ENCODE data around the gene SLC16A12.

Gene SLC16A12, protein sequence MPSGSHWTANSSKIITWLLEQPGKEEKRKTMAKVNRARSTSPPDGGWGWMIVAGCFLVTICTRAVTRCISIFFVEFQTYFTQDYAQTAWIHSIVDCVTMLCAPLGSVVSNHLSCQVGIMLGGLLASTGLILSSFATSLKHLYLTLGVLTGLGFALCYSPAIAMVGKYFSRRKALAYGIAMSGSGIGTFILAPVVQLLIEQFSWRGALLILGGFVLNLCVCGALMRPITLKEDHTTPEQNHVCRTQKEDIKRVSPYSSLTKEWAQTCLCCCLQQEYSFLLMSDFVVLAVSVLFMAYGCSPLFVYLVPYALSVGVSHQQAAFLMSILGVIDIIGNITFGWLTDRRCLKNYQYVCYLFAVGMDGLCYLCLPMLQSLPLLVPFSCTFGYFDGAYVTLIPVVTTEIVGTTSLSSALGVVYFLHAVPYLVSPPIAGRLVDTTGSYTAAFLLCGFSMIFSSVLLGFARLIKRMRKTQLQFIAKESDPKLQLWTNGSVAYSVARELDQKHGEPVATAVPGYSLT

DNA sequence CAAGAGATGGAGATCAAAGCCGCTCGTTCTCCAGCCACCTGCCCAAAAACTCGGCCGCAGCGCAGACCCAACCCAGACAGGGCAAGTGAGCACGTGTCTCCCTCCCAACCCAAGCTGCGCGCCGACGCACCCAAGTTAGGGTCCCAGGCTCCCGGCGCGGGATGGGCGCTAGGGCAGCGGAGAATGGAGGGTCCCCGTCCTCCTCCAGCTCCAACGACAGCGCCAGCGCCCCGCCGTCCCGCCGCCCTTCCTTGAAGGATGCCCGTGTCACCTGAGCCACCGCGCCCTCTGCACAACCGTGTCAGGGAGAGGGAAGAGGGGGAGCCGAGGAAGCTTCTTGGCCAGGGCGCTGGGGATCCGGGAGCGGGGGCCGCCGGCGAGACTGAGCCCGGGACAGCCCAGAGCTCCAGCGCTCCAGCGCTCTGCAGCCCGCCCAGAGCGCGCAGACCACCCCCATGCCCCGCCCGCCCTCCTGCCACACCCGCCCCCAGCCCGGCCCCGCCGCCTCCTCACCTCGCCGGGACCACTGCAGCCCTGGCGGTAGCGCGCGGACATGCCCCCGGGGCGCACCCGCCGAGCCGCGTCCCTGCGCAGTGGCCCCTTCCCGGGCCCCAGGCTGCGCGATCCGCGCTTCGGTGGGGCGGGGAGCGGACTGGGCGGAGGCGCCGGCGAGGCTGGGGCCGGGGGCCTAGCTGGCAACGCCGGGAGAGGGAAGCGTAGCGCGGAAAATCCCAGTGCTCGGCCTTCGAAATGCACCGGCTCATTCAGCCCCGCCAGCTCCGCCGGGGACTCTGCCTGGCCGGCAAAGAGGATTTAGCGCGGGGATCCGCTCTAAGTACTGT, at the start of gene SLC16A12:
Gene SLC16A12, minus strand, starts transcription at position 424 of the 842 bp plus-strand sequence. CDS start 73,016 bp downstream, outside the sequence.
- peak; percentile 69 for DNase-seq

DNA sequence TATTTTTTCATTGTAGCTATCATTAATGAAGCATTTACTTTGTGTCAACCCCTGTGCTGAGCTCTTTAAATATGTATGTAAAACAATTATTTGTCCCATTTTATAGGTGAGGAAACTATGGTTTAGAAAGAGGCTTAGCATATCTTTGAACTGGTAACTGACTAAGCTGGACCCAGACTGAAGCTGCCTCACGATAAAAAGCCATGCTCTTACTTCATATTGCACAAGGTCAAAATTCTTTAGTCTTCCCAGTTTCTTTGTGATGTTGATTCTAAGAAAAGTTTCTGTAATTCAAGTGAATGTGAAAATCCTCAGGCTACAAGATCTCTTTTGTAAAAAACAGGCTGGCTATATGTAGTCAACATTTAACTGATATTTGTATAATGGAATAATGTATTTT, 46.6 kb upstream of the SLC16A12 start:
- DNase-seq = no peak

DNA sequence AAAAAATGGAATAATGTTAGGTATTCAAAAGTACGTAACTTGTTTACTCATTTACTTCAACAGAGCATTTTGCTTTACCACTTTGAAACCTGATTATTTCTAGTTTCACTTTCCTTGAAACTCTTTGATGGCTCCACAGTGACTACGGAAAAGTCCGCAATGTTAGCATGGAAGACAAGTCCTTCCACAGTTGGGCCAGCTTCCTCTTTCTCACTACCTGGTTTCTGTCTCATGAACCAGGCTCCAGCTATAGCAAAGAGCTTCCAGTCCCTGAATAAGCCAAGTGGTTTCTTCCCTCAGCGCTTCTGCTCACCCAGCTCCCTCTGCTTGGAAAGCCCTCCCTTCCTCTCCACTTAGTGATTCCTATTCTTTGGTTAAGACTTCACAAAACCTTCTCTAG, 44.8 kb upstream of the SLC16A12 start:
- DNase-seq = no peak

DNA sequence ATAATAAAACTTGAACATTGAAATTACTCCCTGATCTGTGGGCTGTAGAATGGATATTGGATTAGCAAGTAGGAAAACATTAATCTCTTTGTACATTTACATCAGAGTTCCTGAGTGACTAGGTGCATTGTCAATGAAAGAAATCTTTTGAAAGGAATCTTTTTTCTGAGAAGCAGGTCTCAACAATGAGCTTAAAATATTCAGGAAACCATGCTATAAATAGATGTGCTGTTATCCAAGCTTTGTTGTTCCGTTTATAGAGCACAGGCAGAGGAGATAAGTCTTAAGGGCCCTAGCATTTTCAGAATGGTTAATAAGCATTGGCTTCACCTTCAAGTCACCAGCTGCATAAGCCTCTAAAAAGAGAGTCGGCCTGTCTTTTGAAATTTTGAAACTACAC, 41.3 kb upstream of the SLC16A12 start:
- no peak for DNase-seq

DNA sequence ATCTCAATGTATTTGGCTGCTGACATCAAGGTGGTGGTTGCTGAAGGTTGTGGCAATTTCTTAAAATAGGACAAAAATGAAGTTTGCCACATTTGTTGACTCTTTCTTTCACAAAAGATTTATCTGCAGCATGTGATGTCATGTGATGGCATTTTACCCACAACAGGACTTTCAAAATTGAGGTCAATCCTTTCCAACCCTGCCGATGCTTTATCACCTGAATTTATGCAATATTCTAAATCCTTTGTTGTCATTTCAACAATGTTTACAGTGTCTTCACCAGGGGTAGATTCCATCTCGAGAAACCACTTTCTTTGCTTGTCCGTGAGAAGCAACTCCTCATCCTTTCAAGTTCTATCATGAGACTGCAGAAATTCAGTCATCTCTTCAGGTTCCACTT, 40.6 kb upstream of the SLC16A12 start:
- no peak for DNase-seq

DNA sequence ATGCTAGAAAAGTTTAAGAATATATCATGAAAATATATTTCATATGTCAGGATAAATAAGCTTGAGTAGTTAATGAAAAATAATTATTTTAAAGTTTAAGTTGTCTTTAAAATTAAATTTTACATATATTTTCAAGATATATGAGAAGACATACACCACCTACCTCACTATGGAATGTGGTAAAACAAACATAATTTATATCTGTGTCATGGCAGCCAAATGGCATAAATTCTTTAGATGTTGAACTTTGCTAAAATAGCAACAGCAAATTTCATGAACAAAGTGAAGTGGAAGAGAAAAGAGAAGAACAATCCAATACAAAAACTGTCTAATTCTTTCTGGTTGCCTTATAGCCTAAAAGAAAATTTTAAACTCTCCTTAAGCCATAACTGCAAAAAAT, 39.6 kb upstream of the SLC16A12 start:
- DNase-seq = no peak

DNA sequence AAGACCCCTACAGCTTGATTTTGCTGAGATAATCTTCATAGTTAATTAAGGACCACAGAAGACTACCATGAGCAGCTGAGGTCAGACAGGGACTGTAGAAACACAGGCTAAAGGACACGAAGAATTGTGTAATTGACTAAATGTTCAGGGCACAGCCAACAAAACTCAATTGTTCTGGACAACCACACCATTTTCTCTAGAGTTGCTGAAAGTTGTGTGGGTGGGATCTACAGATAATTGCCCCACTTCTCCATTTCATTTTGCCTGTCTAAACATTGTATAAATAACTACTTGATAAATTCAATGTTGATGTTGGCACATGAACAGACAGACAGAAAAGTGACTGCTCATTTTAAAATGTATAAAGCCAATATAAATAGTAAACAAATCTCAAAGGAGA, 39.0 kb upstream of the SLC16A12 start:
- no peak for DNase-seq

DNA sequence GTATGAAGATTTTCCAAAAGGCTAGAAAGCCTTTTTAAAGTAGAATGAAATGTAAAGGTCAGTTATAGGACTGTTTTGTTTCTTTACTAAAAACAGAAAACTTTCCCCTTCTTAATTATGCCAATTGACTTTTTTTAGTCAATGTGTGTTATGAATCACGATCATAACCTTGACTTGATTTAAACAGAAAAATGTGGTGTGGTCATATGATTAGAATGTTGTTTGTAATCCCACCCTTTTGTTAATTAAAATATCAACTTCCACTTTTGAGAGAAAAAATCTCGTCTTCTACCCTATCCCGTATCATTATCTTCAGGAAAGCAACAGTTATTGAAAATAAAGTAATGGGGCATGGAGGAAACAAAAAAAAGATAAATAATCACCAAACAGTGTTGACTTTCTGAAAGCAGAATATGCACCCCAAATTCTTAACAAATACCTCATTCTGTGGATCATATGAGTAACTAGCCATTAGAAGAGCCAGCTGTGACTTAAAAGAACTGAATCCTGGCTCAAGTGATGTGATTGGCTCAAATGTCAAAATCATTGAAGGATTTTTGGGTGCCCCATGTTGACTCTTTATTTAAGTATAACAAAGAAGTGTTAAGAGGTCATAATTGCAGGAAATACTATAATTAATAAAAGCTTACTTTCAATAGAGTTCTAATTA, 32.3 kb upstream of the SLC16A12 start:
- no peak for DNase-seq

DNA sequence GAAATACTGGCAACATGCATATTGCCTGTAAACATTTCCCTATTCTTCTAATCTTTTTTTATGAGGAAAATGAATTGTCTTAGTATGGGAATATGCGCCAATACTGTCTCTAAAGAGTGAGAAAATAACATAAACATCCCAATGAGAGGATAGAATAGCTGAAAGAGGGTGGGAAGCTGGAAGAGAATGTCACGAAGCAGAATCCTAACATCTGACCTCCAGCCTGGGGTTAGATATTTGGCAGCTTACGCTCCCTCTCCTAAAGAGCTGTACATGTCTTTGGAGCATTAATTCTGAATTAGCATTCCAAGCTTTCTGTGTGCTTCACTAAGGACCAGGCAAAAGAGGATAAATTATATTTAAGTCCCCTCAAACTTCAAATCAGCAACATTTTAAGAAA, 31.6 kb upstream of the SLC16A12 start:
- no peak for DNase-seq

DNA sequence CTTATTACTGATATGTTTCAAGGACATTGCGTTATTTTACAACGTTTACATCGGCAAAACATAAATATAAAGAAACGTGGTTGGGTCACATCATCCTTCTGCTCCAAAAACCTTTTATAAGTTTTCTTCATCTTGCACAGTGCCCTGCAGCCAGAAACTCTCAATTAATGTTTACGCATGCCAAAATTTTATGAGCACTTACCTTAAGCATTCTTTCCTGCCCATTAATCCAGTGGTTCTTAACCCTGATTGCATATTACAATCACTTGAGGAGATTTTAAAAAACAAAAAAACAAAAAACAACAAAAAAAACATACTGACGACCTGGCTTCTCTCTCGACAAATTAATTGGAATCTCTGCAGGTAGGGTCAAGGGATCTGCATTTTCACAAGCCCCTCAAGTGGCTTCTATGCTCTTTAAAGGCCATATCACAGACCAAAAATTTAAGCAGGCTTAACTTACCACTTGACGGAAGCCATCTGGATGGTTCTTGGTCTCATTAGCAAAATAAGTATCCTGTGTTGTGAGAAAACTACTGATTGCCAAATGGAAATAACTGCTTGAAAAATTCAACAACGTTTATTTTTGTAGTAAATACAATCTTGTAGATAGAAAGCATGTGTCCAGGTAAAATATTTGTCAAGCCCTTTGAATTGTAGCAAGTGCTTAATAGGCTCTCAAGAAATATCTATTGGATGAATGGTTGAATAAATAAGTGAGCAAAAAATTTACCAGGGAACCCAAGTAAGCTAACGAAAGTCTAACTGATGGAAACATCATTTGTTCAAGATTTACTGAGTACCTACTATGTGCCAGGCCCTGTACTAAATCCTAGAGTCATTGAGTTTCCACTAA, 30.9 kb upstream of the SLC16A12 start:
- no peak for DNase-seq

DNA sequence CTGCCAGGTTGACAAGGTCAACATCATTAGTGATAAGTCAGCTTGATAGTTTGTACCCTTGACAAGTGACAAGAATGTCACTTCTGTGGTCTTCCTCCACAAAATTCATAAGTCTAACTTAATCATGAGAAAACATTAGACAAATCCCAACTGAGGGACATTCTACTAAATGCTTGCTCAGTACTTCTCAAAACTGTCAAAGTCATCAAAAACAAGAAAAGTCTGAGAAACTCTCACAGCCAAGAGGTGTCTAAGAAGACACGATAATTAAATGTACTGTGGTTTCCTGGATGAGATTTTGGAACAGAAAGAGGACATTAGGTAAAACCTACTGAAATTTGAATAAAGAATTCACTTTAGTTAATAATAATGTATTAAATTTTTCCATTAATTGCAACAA, 29.8 kb upstream of the SLC16A12 start:
- DNase-seq = no peak

DNA sequence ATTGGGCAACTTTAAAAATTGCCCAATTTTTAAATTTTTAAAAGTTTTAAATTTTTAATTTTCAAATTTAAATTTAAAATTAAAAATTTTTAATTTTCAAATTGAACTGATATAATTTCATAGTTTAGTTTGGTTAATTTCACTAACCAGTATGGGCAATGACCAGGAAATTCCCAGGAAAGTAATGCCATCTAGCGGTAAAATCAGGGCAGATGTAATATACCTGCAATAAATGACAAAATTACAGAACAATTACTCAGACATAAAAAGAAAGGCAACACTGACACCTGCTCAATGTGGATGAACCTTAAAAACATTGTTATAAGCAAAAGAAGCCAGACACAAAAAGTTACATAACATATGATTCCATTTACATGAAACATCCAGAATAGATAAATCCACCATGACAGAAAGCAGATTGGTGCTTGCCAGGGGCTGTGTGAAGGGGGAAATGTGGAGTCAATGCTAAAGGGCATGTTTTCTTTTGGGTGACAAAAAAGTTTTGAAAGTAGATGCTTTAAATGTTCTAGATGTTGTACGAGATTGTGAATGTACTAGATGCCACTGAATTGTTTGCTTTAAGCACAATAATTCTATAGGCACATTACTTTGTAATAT, 28.6 kb upstream of the SLC16A12 start:
- DNase-seq = no peak

DNA sequence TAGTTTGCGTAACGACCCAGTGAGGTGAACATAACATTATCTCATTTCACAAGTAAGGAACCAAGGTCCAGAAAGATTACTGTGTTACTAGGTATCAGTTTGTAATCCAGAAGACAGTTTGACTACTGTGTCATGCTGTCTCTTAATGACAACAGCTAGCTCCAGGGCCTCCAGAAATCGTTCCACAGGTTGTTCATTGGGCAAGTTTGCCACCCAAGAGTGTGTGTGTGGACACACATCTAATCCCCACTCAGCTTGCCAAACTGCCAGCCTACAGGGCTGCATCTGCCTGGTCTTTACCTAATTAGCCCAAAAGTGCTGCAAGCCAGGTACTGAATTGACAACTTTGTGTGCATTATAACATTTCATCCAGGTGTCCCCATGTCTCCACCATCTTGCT, 27.9 kb upstream of the SLC16A12 start:
- no peak for DNase-seq

DNA sequence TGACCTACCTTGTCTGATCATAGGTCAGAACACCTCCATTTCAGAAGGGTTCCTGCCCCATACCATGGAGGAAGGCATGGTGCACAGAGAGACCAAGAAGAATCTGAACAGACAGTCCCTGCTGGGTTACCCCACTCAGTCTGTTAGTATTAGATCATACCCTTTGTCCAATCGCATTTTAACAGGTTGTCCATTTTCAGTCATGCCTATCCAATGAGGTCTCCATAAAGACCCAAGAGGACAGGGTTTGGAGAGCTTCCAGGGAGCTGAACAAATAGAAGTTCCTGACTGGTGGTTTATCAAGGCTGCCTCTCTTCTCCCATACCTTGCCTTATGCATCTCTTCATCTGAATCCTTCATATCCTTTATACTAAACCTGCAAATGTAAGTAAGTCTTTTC, 21.2 kb upstream of the SLC16A12 start:
- no peak for DNase-seq

DNA sequence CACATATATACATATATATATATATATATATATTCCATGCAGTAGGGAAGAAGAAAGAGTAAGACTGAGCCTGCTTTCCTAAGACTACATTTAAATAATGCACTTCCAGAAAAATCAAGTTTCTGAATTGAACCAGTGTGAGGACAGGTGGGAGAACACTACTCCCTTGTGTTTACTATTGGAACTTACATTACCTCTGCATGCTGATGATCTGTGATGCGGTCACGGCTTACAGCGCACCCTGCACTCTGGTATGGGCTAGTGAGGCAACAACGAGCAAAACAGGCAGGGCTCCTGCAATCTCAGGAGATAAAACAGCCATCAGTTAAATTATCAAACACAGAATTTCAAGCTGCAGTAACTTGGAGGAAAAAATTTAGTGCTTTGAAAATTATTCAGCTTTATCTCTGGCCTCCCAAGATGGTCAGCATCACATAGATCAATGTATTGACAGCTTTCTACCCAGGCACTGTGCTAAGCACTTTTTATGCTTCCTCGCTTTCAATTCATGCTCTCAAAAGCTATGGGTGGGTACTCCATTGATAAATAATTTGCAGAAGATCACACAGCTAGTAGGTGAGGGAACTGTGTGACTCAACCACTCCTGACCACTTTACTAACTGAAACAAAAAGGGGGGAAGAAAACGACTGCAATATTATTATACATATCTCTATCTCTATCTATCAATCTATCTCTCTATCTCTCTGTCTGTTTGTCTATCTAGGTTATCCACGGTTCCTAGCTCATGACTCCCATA, 20.5 kb upstream of the SLC16A12 start:
- DNase-seq = no peak

DNA sequence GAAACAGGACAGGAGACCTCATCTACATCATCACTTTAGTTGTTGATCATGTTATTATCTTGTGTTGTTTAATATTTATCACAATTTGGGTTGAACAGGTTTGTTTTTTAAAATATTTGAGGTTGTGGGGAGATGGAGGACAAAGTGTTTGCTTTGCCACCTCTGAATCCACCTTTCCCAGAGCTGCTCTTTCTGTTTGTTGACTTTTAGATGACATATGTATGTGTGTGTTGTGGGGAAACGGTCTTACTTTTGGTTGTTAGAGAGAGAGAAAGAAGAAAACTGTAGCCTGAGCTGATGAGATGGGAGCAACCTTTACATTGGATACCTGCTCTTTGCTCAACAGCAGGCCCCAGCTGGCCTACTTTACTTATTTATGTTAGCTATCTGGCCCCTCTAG, 19.0 kb upstream of the SLC16A12 start:
- no peak for DNase-seq

DNA sequence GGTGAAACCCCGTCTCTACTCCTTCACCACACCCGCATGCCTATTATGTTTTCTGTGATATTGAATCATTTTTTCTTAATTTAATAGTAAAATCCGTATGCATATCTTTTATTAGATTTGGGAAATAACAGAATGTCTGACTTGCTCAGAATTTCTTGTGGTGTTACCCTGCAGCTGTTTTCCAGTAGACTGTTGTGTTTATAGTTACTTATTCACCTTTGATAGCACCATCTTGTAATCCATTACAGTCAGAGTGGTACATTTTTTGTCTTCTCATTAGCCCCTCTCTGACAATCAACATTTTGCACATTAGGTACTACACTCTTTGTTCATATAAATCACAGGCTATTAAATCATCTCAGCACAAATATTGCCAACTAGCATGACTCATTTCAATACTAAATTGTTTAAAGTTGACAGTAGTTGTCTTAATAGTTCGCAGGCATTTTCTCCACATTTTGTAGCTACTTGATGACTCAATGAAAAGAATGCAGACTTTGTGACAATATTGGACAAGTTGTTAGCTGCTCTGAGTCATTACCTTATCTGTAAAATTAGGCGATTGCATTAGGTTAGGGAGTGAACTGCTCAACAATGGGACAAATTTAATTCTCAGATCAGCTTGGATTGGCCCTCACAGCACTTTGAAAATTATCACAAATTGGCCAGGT, 17.8 kb upstream of the SLC16A12 start:
- no peak for DNase-seq

DNA sequence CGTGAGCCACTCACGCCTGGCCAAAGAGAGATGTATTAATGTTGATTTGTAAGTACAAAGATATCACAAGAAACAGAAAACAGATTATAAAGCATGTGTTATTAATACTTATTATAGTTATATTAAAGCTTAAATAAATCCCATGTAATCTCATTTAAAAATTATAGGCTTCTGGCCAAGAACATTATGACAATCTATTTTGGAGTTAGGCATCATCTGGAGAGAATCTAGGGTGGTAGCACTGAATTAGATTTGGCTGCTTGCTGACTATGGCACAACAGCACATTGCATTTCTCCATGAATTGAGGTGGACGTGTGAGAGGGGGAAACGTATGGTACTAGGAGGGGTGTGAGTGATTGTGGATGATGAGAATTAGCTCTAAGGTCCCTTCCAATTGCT, 16.8 kb upstream of the SLC16A12 start:
- no peak for DNase-seq

DNA sequence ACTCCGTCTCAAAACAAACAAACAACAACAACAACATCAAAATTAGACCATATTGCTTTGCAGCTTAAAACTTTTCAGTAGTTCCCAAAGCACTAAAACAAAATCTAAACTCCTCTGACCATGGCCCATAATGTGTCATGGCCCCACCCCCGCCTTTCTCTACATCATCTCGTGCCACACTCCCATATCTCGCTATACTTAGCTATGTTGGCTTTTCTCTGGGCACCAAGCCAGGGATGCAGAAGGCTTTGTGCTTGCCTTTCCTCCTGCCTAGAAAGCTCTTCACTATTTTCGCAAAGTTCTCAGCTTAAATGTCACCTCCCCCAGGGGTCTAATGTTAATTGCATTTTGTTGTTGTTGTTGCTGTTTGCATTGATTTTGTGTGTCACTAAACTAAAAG, 15.1 kb upstream of the SLC16A12 start:
- DNase-seq = no peak

DNA sequence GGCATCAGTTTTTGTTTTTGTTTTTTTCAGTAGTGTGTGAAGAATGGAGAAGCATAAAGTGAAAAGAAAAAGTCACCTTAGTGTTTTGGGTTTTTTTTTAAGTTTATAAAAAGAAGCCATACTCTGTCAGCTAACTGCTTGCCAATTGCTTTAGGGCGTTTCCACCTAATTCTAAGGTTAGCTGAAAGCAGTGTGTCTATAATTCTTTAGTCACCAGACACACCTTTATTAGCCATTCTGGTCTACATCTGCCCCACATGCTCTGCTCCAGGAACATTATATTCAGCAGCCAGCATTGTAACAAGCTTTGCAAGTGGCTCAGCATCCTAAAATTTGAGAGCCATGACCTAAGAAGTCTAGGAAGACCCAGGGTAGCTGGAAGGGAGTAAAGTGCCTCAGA, 14.1 kb upstream of the SLC16A12 start:
- DNase-seq = no peak

DNA sequence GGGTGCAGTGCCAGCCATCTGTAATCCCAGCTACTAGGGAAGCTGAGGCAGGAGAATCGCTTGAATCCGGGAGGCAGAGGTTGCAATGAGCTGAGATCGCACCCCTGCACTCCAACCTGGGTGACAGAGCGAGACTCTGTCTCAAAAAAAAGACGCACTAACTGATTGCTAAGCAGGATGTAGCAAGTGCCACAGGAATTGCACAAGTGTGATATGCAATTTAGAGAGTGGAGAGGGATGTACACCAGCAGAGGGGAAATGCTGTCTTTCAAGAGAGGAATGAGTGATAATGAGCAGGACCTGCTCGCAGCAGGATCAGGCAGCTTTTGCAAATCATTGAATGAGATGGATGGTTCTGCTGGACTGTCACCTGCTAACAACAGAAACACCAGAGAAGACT, 13.3 kb upstream of the SLC16A12 start:
- no peak for DNase-seq
